ENCODE data around the gene FHL1. TPM values are rescaled to one million over a fixed set of nuclear protein-coding genes. Genes with fewer than 3 reads are reported as not detected.

Gene FHL1
- total RNA-seq, 1 experiment from 2014 or later: 0.73 TPM

- Mint-ChIP-seq H3K27me3 (ENCODE audit: unreplicated experiment) (no peaks in the 10 kb centered on the region), H3K9me3 (ENCODE audit: low read depth, unreplicated experiment) (no peaks in the 10 kb centered on the region), H3K27ac (ENCODE audit: unreplicated experiment) (no peak overlapping the region), H3K4me3 (ENCODE audit: low read depth, unreplicated experiment) (no peak overlapping the region), H3K4me1 (ENCODE audit: low read depth, unreplicated experiment) (peaks cover 7% of the 10 kb centered on the region), H3K36me3 (ENCODE audit: insufficient read depth, unreplicated experiment) (no peaks in the 10 kb centered on the region)
- intact Hi-C loops (cut with micrococcal nuclease; ENCODE audit: unreplicated experiment): loop anchor here (2.0 kb wide), 1 partner anchor 36 kb away; no protein-coding TSS in a partner anchor
- TF ChIP-seq CTCF (IDR thresholded peaks at IDR 0.05; ENCODE audit: unreplicated experiment): no peak
- CTCF ChIA-PET: interaction anchor here (1.1 to 1.5 kb wide), 2 partner anchors 37 to 174 kb away, joined by 4 to 5 read pairs; no protein-coding TSS in a partner anchor
- BruUV-seq (replicated peaks): no TSS peak
- DNase-seq: no peak
These were observed 55.6 kb downstream of the FHL1 start for GRCh38 chrX:136202889-136203288.

GRCh38 chrX:136203438-136203837 is 56.1 kb downstream of the FHL1 start:
- DNase-seq: no peak
- no peak for TF ChIP-seq CTCF (IDR thresholded peaks at IDR 0.05; ENCODE audit: unreplicated experiment)
- no peaks in the 10 kb centered on the region for H3K36me3 Mint-ChIP-seq (ENCODE audit: insufficient read depth, unreplicated experiment)
- no peaks in the 10 kb centered on the region for H3K27me3 Mint-ChIP-seq (ENCODE audit: unreplicated experiment)
- no peaks in the 10 kb centered on the region for H3K9me3 Mint-ChIP-seq (ENCODE audit: low read depth, unreplicated experiment)
- H3K27ac Mint-ChIP-seq (ENCODE audit: unreplicated experiment): no peak overlapping the region
- intact Hi-C loops (cut with micrococcal nuclease; ENCODE audit: unreplicated experiment): loop anchor here (2.0 kb wide), 1 partner anchor 37 kb away; no protein-coding TSS in a partner anchor
- H3K4me1 Mint-ChIP-seq (ENCODE audit: low read depth, unreplicated experiment): peaks cover 7% of the 10 kb centered on the region
- CTCF ChIA-PET: interaction anchor here (1.1 to 1.5 kb wide), 2 partner anchors 37 to 175 kb away, joined by 4 to 5 read pairs; no protein-coding TSS in a partner anchor
- H3K4me3 Mint-ChIP-seq (ENCODE audit: low read depth, unreplicated experiment): no peak overlapping the region
- BruUV-seq (replicated peaks): no TSS peak

- Mint-ChIP-seq H3K4me3 (ENCODE audit: low read depth, unreplicated experiment) (no peak overlapping the region), H3K4me1 (ENCODE audit: low read depth, unreplicated experiment) (peaks cover 7% of the 10 kb centered on the region), H3K27ac (ENCODE audit: unreplicated experiment) (no peak overlapping the region), H3K36me3 (ENCODE audit: insufficient read depth, unreplicated experiment) (no peaks in the 10 kb centered on the region), H3K27me3 (ENCODE audit: unreplicated experiment) (no peaks in the 10 kb centered on the region), H3K9me3 (ENCODE audit: low read depth, unreplicated experiment) (no peaks in the 10 kb centered on the region)
- no TSS peak for BruUV-seq (replicated peaks)
- TF ChIP-seq CTCF (IDR thresholded peaks at IDR 0.05; ENCODE audit: unreplicated experiment): no peak
- CTCF ChIA-PET: interaction anchor here (1.5 kb wide), 1 partner anchor 38 kb away, joined by 4 read pairs; no protein-coding TSS in a partner anchor
- no peak for DNase-seq
- intact Hi-C loops (cut with micrococcal nuclease; ENCODE audit: unreplicated experiment): loop anchor here (2.0 kb wide), 1 partner anchor 37 kb away; no protein-coding TSS in a partner anchor
These were observed 56.6 kb downstream of the FHL1 start for GRCh38 chrX:136203951-136204350.

GRCh38 chrX:136204571-136204970 is 57.2 kb downstream of the FHL1 start:
- intact Hi-C loops (cut with micrococcal nuclease; ENCODE audit: unreplicated experiment): no loop called here
- peak; percentile 35 for DNase-seq
- no peaks in the 10 kb centered on the region for H3K36me3 Mint-ChIP-seq (ENCODE audit: insufficient read depth, unreplicated experiment)
- no peak overlapping the region for H3K27ac Mint-ChIP-seq (ENCODE audit: unreplicated experiment)
- no peak overlapping the region for H3K4me3 Mint-ChIP-seq (ENCODE audit: low read depth, unreplicated experiment)
- peaks cover 13% of the 10 kb centered on the region for H3K4me1 Mint-ChIP-seq (ENCODE audit: low read depth, unreplicated experiment)
- BruUV-seq (replicated peaks): no TSS peak
- no peak for TF ChIP-seq CTCF (IDR thresholded peaks at IDR 0.05; ENCODE audit: unreplicated experiment)
- H3K27me3 Mint-ChIP-seq (ENCODE audit: unreplicated experiment): peaks cover 3% of the 10 kb centered on the region
- CTCF ChIA-PET: no interaction called here
- H3K9me3 Mint-ChIP-seq (ENCODE audit: low read depth, unreplicated experiment): no peaks in the 10 kb centered on the region
